Measurements from ENCODE around the gene ARHGAP24. TPM values are rescaled to one million over a fixed set of nuclear protein-coding genes. Genes with fewer than 3 reads are reported as not detected.

Gene ARHGAP24
- total and polyA plus RNA-seq, 2 donors from 2014 or later = 78.1 to 94.7 TPM

DNA sequence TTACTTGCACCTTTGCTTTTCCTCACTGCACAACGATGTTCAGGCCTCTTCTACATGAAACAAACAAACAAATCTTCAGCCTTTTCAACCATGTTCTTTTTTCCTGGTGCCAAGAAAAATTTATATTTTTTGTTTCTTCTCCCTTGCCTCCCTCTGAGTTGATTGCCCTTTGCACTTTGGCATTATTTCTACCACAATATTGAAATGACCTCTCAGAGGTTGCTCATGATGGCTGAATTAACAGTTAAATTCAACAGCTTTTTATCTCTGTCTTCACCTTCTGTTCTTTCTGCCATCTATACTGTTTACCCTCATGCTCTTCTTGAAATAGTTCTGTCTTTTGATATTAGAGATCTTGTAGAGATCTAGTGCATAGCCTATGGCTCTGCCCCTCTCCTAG is 308.9 kb downstream of the ARHGAP24 start:
- TF ChIP-seq, protein P1, sequence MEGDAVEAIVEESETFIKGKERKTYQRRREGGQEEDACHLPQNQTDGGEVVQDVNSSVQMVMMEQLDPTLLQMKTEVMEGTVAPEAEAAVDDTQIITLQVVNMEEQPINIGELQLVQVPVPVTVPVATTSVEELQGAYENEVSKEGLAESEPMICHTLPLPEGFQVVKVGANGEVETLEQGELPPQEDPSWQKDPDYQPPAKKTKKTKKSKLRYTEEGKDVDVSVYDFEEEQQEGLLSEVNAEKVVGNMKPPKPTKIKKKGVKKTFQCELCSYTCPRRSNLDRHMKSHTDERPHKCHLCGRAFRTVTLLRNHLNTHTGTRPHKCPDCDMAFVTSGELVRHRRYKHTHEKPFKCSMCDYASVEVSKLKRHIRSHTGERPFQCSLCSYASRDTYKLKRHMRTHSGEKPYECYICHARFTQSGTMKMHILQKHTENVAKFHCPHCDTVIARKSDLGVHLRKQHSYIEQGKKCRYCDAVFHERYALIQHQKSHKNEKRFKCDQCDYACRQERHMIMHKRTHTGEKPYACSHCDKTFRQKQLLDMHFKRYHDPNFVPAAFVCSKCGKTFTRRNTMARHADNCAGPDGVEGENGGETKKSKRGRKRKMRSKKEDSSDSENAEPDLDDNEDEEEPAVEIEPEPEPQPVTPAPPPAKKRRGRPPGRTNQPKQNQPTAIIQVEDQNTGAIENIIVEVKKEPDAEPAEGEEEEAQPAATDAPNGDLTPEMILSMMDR (IDR thresholded peaks at IDR 0.05; ENCODE audit: borderline replicate concordance, extremely low read depth, insufficient read depth) = no peak
- Histone ChIP-seq H3K4me1 (ENCODE audit: control insufficient read depth in 2 of 3, insufficient read depth in 2 of 3, low read depth in 1 of 3, low read length in 3 of 3) (no peaks in the 10 kb centered on the region), H3K9ac (ENCODE audit: low read length in 3 of 3) (no peak overlapping the region), H3K36me3 (ENCODE audit: control insufficient read depth in 2 of 3, insufficient read depth in 3 of 3, low read length in 3 of 3) (no peaks in the 10 kb centered on the region), H3K4me3 (ENCODE audit: low read length in 3 of 3) (no peak overlapping the region), H3K9me3 (ENCODE audit: control insufficient read depth in 2 of 3, insufficient read depth in 1 of 3, low read length in 3 of 3) (no peaks in the 10 kb centered on the region), H3K27me3 (ENCODE audit: control insufficient read depth, insufficient read depth, low read length) (no peaks in the 10 kb centered on the region), H3K27ac (ENCODE audit: low read depth in 2 of 2, low read length in 2 of 2) (no peak overlapping the region)
- FAIRE-seq = no peak
- DNase-seq = no peak
- intact Hi-C loops (cut with DNase I) = no loop called here

DNA sequence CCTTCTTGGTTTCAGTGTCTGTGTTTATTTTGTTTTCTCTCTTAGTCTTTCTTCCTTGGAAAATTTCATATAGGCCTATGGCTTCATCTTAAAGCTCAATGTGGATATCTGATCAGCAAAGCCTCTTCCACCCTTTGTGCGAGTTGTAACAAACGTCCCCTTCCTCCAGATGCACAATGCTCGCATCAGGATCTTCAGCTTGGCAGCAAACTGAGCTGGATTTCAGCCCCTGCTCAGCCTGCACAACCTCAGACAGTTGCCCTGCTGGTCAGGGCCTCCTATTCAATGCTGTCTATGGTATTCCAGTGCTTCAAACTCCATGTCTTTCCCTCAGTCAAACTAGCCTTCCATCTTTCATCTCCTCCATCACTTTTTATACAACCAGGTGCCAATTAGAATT is 309.4 kb downstream of the ARHGAP24 start:
- no peak overlapping the region for H3K9ac ChIP-seq (ENCODE audit: low read length in 3 of 3)
- intact Hi-C loops (cut with DNase I) = no loop called here
- H3K27ac ChIP-seq (ENCODE audit: low read depth in 2 of 2, low read length in 2 of 2) = no peak overlapping the region
- no peak overlapping the region for H3K4me3 ChIP-seq (ENCODE audit: low read length in 3 of 3)
- no peaks in the 10 kb centered on the region for H3K27me3 ChIP-seq (ENCODE audit: control insufficient read depth, insufficient read depth, low read length)
- TF ChIP-seq, protein P1 (IDR thresholded peaks at IDR 0.05; ENCODE audit: borderline replicate concordance, extremely low read depth, insufficient read depth) = no peak
- no peak for DNase-seq
- FAIRE-seq = no peak
- H3K9me3 ChIP-seq (ENCODE audit: control insufficient read depth in 2 of 3, insufficient read depth in 1 of 3, low read length in 3 of 3) = no peaks in the 10 kb centered on the region
- no peaks in the 10 kb centered on the region for H3K4me1 ChIP-seq (ENCODE audit: control insufficient read depth in 2 of 3, insufficient read depth in 2 of 3, low read depth in 1 of 3, low read length in 3 of 3)
- H3K36me3 ChIP-seq (ENCODE audit: control insufficient read depth in 2 of 3, insufficient read depth in 3 of 3, low read length in 3 of 3) = no peaks in the 10 kb centered on the region

DNA sequence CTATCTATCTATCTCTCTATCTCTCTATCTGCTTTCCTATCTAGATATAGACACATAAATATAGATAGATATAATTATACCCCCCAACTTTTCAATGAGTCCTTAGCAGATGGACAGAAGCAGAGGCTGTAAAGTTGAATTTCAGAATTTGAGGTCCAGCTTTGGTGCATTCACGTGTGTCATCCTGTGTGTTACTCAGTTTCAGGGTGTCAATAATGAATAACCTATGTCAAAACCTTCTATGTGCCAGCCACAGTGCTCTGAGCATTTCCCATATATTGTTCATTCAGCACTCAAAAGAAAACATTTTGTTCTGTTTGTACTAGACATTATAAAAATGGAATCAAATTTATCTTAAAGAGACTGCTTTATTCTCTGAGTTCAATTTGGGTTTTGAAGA is 310.0 kb downstream of the ARHGAP24 start:
- intact Hi-C loops (cut with DNase I) = no loop called here
- Histone ChIP-seq H3K4me3 (ENCODE audit: low read length in 3 of 3) (no peak overlapping the region), H3K27me3 (ENCODE audit: control insufficient read depth, insufficient read depth, low read length) (no peaks in the 10 kb centered on the region), H3K9ac (ENCODE audit: low read length in 3 of 3) (no peak overlapping the region), H3K9me3 (ENCODE audit: control insufficient read depth in 2 of 3, insufficient read depth in 1 of 3, low read length in 3 of 3) (no peaks in the 10 kb centered on the region), H3K36me3 (ENCODE audit: control insufficient read depth in 2 of 3, insufficient read depth in 3 of 3, low read length in 3 of 3) (no peaks in the 10 kb centered on the region), H3K27ac (ENCODE audit: low read depth in 2 of 2, low read length in 2 of 2) (no peak overlapping the region), H3K4me1 (ENCODE audit: control insufficient read depth in 2 of 3, insufficient read depth in 2 of 3, low read depth in 1 of 3, low read length in 3 of 3) (no peaks in the 10 kb centered on the region)
- TF ChIP-seq, protein P1 (IDR thresholded peaks at IDR 0.05; ENCODE audit: borderline replicate concordance, extremely low read depth, insufficient read depth) = no peak
- no peak for FAIRE-seq
- DNase-seq = no peak

DNA sequence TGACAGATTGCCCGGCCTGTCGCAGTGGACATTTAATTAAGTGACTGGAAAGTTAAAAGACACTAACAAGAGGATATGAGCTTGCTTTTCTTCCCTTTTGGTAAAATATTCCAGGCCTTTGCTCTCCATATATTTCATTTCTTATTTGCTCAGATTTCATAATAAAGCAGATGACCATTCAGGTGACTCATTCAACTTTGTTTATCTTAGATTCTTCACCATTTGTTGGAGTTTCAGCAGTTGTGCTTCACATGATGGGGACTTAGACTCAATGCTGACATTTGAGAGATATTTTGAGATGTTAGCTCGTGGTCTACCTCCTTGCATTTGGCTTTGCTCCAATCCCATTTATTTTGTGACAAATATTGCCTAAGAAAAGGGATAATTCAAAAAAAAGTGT is 312.2 kb downstream of the ARHGAP24 start:
- Histone ChIP-seq H3K9me3 (ENCODE audit: control insufficient read depth in 2 of 3, insufficient read depth in 1 of 3, low read length in 3 of 3) (no peaks in the 10 kb centered on the region), H3K27ac (ENCODE audit: low read depth in 2 of 2, low read length in 2 of 2) (no peak overlapping the region), H3K4me3 (ENCODE audit: low read length in 3 of 3) (no peak overlapping the region), H3K36me3 (ENCODE audit: control insufficient read depth in 2 of 3, insufficient read depth in 3 of 3, low read length in 3 of 3) (no peaks in the 10 kb centered on the region), H3K4me1 (ENCODE audit: control insufficient read depth in 2 of 3, insufficient read depth in 2 of 3, low read depth in 1 of 3, low read length in 3 of 3) (no peaks in the 10 kb centered on the region), H3K27me3 (ENCODE audit: control insufficient read depth, insufficient read depth, low read length) (no peaks in the 10 kb centered on the region), H3K9ac (ENCODE audit: low read length in 3 of 3) (no peak overlapping the region)
- FAIRE-seq = no peak
- DNase-seq = no peak
- intact Hi-C loops (cut with DNase I) = no loop called here
- TF ChIP-seq, protein P1 (IDR thresholded peaks at IDR 0.05; ENCODE audit: borderline replicate concordance, extremely low read depth, insufficient read depth) = no peak
